ENCODE results near the gene PLAGL1. TPM values are rescaled to one million over a fixed set of nuclear protein-coding genes. Genes with fewer than 3 reads are reported as not detected.

The PLAGL1 gene
- total RNA-seq, 2 experiments from 2014 or later, result 1.0 to 1.1 TPM

DNA sequence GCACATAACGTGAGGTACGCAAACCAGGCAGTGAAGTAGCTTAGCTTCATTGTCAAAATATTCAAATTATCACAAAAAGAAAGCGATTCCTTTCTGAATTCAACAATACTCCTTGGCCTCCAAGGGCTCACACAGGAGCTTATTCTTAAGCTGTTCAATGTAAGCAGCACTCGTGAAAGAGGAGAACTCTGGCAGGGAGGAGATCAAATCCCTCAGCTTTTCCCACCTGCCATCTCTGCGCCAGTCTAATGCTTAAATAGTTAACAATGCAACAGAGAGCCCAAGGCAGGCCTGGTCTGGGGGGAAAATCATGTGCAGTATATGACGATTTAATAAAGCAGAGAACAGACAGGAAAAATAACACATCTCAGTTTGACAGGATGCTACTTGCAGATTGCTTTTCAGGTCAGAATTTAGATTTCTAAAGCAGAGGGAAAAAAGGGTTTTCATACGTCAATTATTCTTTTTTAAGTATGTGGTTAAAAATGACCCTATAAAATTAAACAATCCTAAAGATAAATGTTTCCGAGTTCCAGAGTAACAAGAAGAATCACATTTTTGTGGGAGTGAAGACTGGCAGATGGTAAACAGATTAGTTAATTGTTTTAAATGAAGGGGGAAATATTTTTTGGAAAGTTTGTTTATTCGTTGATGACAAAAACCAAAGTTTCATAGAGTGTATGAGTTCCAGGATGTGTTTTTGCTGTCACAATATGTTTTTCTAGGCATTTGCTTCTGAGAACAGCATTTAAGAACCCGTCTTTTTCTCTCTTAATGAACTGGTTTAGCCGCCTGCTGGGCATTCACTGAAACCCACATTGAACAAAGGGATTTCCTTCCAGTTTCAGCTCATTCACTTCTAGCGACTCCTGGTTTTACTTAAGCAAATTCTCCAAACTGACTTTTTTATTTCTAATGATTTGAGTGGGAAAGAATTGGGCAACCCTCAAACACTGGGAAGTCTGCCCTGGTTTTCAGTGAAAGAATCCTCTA is 45.9 kb downstream of the PLAGL1 start:
- TF ChIP-seq, protein P1, sequence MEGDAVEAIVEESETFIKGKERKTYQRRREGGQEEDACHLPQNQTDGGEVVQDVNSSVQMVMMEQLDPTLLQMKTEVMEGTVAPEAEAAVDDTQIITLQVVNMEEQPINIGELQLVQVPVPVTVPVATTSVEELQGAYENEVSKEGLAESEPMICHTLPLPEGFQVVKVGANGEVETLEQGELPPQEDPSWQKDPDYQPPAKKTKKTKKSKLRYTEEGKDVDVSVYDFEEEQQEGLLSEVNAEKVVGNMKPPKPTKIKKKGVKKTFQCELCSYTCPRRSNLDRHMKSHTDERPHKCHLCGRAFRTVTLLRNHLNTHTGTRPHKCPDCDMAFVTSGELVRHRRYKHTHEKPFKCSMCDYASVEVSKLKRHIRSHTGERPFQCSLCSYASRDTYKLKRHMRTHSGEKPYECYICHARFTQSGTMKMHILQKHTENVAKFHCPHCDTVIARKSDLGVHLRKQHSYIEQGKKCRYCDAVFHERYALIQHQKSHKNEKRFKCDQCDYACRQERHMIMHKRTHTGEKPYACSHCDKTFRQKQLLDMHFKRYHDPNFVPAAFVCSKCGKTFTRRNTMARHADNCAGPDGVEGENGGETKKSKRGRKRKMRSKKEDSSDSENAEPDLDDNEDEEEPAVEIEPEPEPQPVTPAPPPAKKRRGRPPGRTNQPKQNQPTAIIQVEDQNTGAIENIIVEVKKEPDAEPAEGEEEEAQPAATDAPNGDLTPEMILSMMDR (IDR thresholded peaks at IDR 0.05), result no peak
- Mint-ChIP-seq H3K27ac (no peak overlapping the region), H3K9me3 (no peaks in the 10 kb centered on the region), H3K27me3 (no peaks in the 10 kb centered on the region), H3K36me3 (ENCODE audit: low read depth) (no peaks in the 10 kb centered on the region), H3K4me1 (ENCODE audit: low read depth) (no peaks in the 10 kb centered on the region), H3K4me3 (no peak overlapping the region)
- DNase-seq (no peak), ATAC-seq (ENCODE audit: poor library complexity) (no peak)
- Histone ChIP-seq H3K4me3 (ENCODE audit: low read length) (no peak overlapping the region), H3K36me3 (ENCODE audit: insufficient read depth, low read length) (no peaks in the 10 kb centered on the region), H3K9me3 (ENCODE audit: control insufficient read depth in 1 of 2, insufficient read depth in 1 of 2, low read length in 2 of 2) (no peaks in the 10 kb centered on the region), H3K4me1 (ENCODE audit: insufficient read depth, low read length) (no peaks in the 10 kb centered on the region), H3K27ac (ENCODE audit: low read depth in 1 of 2, low read length in 2 of 2) (no peak overlapping the region), H3K27me3 (ENCODE audit: control insufficient read depth in 1 of 2, insufficient read depth in 2 of 2, low read length in 2 of 2) (no peaks in the 10 kb centered on the region)
- CTCF ChIA-PET, result no interaction called here
- intact Hi-C loops (cut with DNase I, micrococcal nuclease), result no loop called here
- POLR2A ChIA-PET, result no interaction called here

DNA sequence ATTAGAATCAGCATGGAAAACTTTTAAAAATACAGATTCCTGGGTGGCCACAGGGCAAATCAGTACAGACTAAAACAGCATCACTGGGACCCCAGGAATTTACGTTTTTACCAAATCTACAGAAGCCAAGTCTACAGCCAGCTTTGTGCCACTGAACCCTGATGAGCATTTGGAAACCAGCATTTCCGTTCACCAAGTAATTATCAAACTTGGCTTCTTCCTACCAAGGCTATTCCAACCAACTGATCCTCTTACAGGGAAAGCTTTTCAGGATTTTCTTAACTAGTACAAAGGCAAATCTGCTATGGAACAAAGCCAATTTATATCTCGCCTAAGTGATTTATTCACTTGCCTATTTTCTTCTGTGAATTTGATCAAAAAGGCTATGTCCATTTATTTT is 47.0 kb downstream of the PLAGL1 start:
- Mint-ChIP-seq H3K27ac (no peak overlapping the region), H3K36me3 (ENCODE audit: low read depth) (no peaks in the 10 kb centered on the region), H3K9me3 (no peaks in the 10 kb centered on the region), H3K27me3 (no peaks in the 10 kb centered on the region), H3K4me3 (no peak overlapping the region), H3K4me1 (ENCODE audit: low read depth) (no peaks in the 10 kb centered on the region)
- H3K27ac ChIP-seq (ENCODE audit: low read depth in 1 of 2, low read length in 2 of 2), result no peak overlapping the region
- no peak overlapping the region for H3K4me3 ChIP-seq (ENCODE audit: low read length)
- TF ChIP-seq, protein P1 (IDR thresholded peaks at IDR 0.05), result no peak
- DNase-seq (no peak), ATAC-seq (ENCODE audit: poor library complexity) (no peak)
- H3K9me3 ChIP-seq (ENCODE audit: control insufficient read depth in 1 of 2, insufficient read depth in 1 of 2, low read length in 2 of 2), result no peaks in the 10 kb centered on the region
- no peaks in the 10 kb centered on the region for H3K27me3 ChIP-seq (ENCODE audit: control insufficient read depth in 1 of 2, insufficient read depth in 2 of 2, low read length in 2 of 2)
- no peaks in the 10 kb centered on the region for H3K4me1 ChIP-seq (ENCODE audit: insufficient read depth, low read length)
- ChIA-PET POLR2A (no interaction called here), CTCF (no interaction called here)
- intact Hi-C loops (cut with DNase I, micrococcal nuclease), result no loop called here
- H3K36me3 ChIP-seq (ENCODE audit: insufficient read depth, low read length), result no peaks in the 10 kb centered on the region

DNA sequence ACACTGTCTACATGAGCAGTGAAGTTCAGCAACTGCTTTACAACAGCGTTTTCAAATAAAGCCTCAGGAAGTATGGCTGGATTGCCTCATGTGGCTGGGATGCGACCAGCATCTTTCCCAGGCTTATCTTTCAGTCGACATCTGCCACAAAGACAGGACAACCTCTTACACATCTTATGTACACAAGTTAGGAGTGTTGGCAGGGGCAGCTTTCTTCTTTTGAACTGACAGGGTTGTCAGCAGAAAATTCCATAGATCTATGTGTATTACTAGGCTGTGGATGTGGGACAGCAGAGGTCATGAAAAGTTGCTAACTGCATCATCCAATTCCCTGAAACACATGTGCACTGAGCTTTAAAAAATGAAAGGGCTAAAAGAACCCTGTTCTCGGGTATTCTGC is 48.1 kb downstream of the PLAGL1 start:
- TF ChIP-seq, protein P1 (IDR thresholded peaks at IDR 0.05), result no peak
- no peaks in the 10 kb centered on the region for H3K27me3 Mint-ChIP-seq
- Histone ChIP-seq H3K4me3 (ENCODE audit: low read length) (no peak overlapping the region), H3K36me3 (ENCODE audit: insufficient read depth, low read length) (no peaks in the 10 kb centered on the region), H3K27me3 (ENCODE audit: control insufficient read depth in 1 of 2, insufficient read depth in 2 of 2, low read length in 2 of 2) (no peaks in the 10 kb centered on the region), H3K27ac (ENCODE audit: low read depth in 1 of 2, low read length in 2 of 2) (no peak overlapping the region), H3K9me3 (ENCODE audit: control insufficient read depth in 1 of 2, insufficient read depth in 1 of 2, low read length in 2 of 2) (no peaks in the 10 kb centered on the region), H3K4me1 (ENCODE audit: insufficient read depth, low read length) (no peaks in the 10 kb centered on the region)
- H3K4me3 Mint-ChIP-seq, result no peak overlapping the region
- no peaks in the 10 kb centered on the region for H3K9me3 Mint-ChIP-seq
- no peak overlapping the region for H3K27ac Mint-ChIP-seq
- ChIA-PET POLR2A (no interaction called here), CTCF (no interaction called here)
- no peaks in the 10 kb centered on the region for H3K4me1 Mint-ChIP-seq (ENCODE audit: low read depth)
- no peak for ATAC-seq (ENCODE audit: poor library complexity)
- DNase-seq, result no peak
- intact Hi-C loops (cut with DNase I, micrococcal nuclease), result no loop called here
- H3K36me3 Mint-ChIP-seq (ENCODE audit: low read depth), result no peaks in the 10 kb centered on the region

Data from CD4-positive, alpha-beta T cell (primary cell).